Prostate gland (tissue), 2 donors: Measurements from ENCODE around the gene HGFAC. TPM values are rescaled to one million over a fixed set of nuclear protein-coding genes. Genes with fewer than 3 reads are reported as not detected.
A peak's percentile ranks its signal among the peaks of the same experiment; 100 is the strongest.

Experiments used
- DNase-seq: peaks from one replicate; pipeline ENCODE4 v3.0.0-alpha.2; 2019; ENCODE audit warnings: low spot score
- H3K27ac ChIP-seq, 2 donors: fragments of 200-600 bp; sonication (generic); 2 replicates each; pipeline ENCODE4 v1.5.1; 2017 to 2019
- H3K27me3 ChIP-seq: fragments of 200-600 bp; sonication (generic); replicated peaks from 2 replicates; pipeline ENCODE4 v1.5.1; 2019; ENCODE audit not compliant: insufficient read depth
- H3K36me3 ChIP-seq, 2 donors: fragments of 200-600 bp; sonication (generic); 1 replicate in 1 of 2; 2 replicates in 1 of 2; pipeline versions ENCODE4 v1.5.1 to v1.8.1; 2017 to 2019
- H3K4me1 ChIP-seq: fragments of 200-600 bp; sonication (generic); replicated peaks from 2 replicates; pipeline ENCODE4 v1.5.1; 2019
- H3K4me3 ChIP-seq, 2 donors: fragments of 200-600 bp; sonication (generic); 2 replicates each; pipeline ENCODE4 v1.5.1; 2017 to 2019
- H3K9me3 ChIP-seq: fragments of 200-600 bp; sonication (generic); 2 replicates; pipeline ENCODE4 v1.5.1; 2017
- CTCF ChIP-seq, 4 experiments: fragments of 200-600 bp in 2 of 4; fragments of 450-650 bp in 2 of 4; sonication (generic) in 2 of 4; IDR thresholded peaks; 1 replicate in 3 of 4; 2 replicates in 1 of 4; pipeline ENCODE4 v1.5.1; 2016 to 2019; ENCODE audit warnings: antibody characterized with exemption in 4 of 4, mild to moderate bottlenecking in 2 of 4, moderate library complexity in 2 of 4
- POLR2A ChIP-seq: fragments of 450-650 bp; IDR thresholded peaks from one replicate; pipeline ENCODE4 v1.6.1; 2016; ENCODE audit warnings: antibody characterized with exemption, mild to moderate bottlenecking
- POLR2AphosphoS5 ChIP-seq: sonication (generic); formaldehyde crosslinking; IDR thresholded peaks from one replicate; pipeline ENCODE4 v1.6.1; 2017; ENCODE audit warnings: antibody characterized with exemption
- WGBS: methylation state at CpG from one replicate; pipeline ENCODE4 v1.1.5; 2018; 5-methylcytosine and 5-hydroxymethylcytosine counted together
- intact Hi-C: fragments of 100-400 bp; cut with DNase I; formaldehyde crosslinking; loops from one replicate; pipeline ENCODE4 v1.14.2; 2022
- total RNA-seq, 2 donors: library from RNA; depleted of rRNA; stranded (reverse); fragments of >200 nt; gene quantifications; one replicate each; pipeline ENCODE4 v1.1.0, GENCODE V29; 2016

The HGFAC gene
- total RNA-seq, 2 donors from 2014 or later = 0.27 to 1.9 TPM

DNA sequence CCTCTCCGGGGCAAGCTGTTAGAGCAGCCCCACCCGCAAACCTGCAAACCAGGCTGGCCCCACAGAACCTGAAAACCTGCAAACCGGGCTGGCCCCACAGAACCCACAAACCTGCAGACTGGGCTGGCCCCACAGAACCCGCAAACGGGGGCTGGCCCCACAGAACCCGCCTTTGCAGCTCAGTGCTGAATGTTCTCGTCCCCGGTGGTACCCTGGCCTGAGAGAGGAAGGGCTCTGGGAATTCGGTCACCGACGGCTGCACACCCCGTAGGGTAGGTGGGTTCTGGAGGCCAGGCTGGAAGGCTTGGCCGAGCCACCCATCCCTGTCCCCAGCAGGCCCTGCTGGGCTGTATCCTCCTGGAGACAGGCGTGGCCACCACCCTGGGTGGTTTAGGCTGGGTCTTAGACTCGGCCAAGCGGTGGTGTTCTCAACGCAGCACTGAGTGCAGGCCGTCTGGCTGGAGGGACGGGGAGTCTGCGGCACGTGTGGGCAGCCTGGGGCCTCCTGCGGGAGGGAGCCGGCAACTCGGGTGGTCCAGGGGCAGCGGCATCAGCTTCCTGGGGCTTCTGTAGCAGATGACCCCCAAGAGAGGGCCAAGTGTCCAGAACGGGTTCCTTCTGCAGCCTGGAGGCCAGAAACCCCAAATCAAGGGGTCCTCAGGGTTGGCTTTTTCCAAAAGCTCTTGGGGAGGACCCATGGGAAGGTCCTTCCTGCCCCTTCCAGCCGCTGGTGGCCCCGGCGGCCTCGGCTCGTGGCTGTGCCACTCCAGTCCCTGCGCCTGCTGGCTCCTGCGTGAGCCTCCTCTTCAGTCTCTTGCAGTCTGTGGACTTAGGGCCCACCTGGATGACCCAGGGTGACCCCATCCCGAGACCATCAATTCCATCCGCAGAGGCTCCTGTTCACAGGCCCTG lies 36.9 kb downstream of the HGFAC start:
- intact Hi-C loops = no loop called here
- Histone ChIP-seq H3K27ac (no peak overlapping the region), H3K9me3 (no peaks in the 10 kb centered on the region), H3K4me1 (peaks cover 2% of the 10 kb centered on the region), H3K36me3 (no peaks in the 10 kb centered on the region), H3K4me3 (no peak overlapping the region), H3K27me3 (peaks cover 8% of the 10 kb centered on the region)
- no peak for DNase-seq
- WGBS = 86% methylated on average over 35 of the region's 35 CpGs
- TF ChIP-seq CTCF (IDR thresholded peaks at IDR 0.05) (no peak), POLR2AphosphoS5 (no peak), POLR2A (no peak)

DNA sequence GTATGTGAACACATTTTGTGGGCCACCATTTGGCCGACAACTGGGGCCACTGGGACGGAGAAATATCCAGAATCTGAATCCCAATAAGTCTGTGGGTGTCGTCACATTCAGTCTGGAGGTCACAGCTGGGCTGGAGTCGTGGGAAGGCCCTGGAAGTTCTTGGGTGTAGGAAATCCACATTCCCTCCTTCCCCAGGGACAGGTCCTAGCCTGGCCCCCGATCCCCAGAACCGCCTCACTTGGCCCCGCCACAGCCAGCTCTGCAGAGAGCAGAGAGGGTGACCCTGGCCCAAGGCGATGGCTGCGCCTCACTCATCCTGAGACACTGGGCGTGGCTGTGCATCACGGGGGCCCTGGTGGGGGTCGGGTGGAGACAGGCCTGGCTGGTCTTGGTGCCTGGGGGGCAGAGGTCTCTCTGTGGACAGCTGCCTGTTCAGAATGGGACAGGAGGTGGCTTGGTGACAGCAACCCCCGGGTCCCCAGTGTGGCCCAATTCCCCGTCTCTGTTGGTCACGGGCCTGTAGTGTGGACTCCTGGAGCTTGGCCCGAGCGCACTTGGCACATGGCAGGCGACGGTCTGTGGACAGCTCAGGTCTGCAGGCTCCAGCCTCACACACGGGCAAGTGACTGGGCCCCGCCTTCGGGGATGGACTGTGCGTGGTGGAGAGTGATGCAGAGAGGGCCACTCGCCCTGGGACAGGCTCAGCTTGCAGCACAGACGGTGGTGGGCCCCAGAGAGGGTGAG lies 37.8 kb downstream of the HGFAC start:
- H3K27me3 ChIP-seq = peaks cover 5% of the 10 kb centered on the region
- no peak for TF ChIP-seq POLR2AphosphoS5
- no peak for TF ChIP-seq POLR2A
- no peak for TF ChIP-seq CTCF (IDR thresholded peaks at IDR 0.05)
- H3K4me3 ChIP-seq = no peak overlapping the region
- DNase-seq = no peak
- no peak overlapping the region for H3K27ac ChIP-seq
- peaks cover 10% of the 10 kb centered on the region for H3K4me1 ChIP-seq
- intact Hi-C loops = no loop called here
- H3K9me3 ChIP-seq = no peaks in the 10 kb centered on the region
- H3K36me3 ChIP-seq = no peaks in the 10 kb centered on the region
- WGBS = 82% methylated on average over 25 of the region's 25 CpGs

GRCh38 chr4:3480528-3481112 lies 38.9 kb downstream of the HGFAC start:
- 17% methylated on average over 17 of the region's 17 CpGs for WGBS
- intact Hi-C loops = no loop called here

DNA sequence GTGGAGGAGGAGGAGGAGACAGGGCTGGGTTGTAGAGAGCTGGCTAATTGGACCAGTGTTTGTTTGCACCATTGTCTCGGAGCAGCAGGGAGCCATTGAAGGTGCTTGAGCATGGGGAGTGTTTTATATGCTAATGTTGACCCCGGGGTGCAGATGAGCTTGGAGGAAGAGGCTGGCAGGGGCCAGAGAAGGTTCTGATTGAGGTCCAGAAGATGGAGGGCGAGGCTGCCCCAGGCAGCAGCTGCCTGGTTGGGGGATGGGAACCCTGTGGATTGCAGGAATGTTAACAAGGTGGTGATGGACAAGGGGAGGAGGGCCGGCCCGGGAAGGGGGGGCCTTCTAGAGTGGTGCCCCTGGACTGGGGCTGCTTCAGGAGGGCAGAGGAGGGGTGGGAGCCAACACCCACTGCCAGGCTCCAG lies 39.4 kb downstream of the HGFAC start:
- Histone ChIP-seq H3K27me3 (peaks cover 5% of the 10 kb centered on the region), H3K4me3 (no peak overlapping the region), H3K36me3 (no peaks in the 10 kb centered on the region), H3K27ac (no peak overlapping the region), H3K4me1 (peaks cover 17% of the 10 kb centered on the region), H3K9me3 (no peaks in the 10 kb centered on the region)
- TF ChIP-seq CTCF (IDR thresholded peaks at IDR 0.05) (no peak), POLR2A (no peak), POLR2AphosphoS5 (no peak)
- intact Hi-C loops = no loop called here
- DNase-seq = no peak
- WGBS = 47% methylated on average over 5 of the region's 5 CpGs

More at GRCh38 chr4:3480528-3481112, 38.9 kb downstream of the HGFAC start:
- peaks cover 17% of the 10 kb centered on the region for H3K4me1 ChIP-seq
- no peaks in the 10 kb centered on the region for H3K36me3 ChIP-seq
- peaks cover 5% of the 10 kb centered on the region for H3K27me3 ChIP-seq
- H3K9me3 ChIP-seq = no peaks in the 10 kb centered on the region
- H3K27ac ChIP-seq = no peak overlapping the region
- TF ChIP-seq CTCF (IDR thresholded peaks at IDR 0.05) = peak; percentile 88 to 97 (median 95)
- TF ChIP-seq POLR2A = no peak
- TF ChIP-seq POLR2AphosphoS5 = peak; percentile 36
- H3K4me3 ChIP-seq = no peak overlapping the region
- DNase-seq = peak; percentile 66
